GM12872 (cell line): ENCODE data around the gene CFAP45.

Source experiments
- TF ChIP-seq, protein P1 (sequence below): IDR thresholded peaks from 3 replicates; pipeline ENCODE4 v1.5.1; 2011; ENCODE audit warnings: low read depth, mild to moderate bottlenecking, low read length, moderate library complexity; ENCODE audit not compliant: insufficient read depth

The CFAP45 gene

GRCh38 chr1:159924791-159925718 lies 25.1 kb upstream of the CFAP45 start, which contains the start of gene TAGLN2:
TSS of gene TAGLN2 (minus strand) at chr1:159925507. CDS start at chr1:159920509, 4,998 bp downstream.
- TF ChIP-seq, protein P1, sequence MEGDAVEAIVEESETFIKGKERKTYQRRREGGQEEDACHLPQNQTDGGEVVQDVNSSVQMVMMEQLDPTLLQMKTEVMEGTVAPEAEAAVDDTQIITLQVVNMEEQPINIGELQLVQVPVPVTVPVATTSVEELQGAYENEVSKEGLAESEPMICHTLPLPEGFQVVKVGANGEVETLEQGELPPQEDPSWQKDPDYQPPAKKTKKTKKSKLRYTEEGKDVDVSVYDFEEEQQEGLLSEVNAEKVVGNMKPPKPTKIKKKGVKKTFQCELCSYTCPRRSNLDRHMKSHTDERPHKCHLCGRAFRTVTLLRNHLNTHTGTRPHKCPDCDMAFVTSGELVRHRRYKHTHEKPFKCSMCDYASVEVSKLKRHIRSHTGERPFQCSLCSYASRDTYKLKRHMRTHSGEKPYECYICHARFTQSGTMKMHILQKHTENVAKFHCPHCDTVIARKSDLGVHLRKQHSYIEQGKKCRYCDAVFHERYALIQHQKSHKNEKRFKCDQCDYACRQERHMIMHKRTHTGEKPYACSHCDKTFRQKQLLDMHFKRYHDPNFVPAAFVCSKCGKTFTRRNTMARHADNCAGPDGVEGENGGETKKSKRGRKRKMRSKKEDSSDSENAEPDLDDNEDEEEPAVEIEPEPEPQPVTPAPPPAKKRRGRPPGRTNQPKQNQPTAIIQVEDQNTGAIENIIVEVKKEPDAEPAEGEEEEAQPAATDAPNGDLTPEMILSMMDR: no peak

DNA sequence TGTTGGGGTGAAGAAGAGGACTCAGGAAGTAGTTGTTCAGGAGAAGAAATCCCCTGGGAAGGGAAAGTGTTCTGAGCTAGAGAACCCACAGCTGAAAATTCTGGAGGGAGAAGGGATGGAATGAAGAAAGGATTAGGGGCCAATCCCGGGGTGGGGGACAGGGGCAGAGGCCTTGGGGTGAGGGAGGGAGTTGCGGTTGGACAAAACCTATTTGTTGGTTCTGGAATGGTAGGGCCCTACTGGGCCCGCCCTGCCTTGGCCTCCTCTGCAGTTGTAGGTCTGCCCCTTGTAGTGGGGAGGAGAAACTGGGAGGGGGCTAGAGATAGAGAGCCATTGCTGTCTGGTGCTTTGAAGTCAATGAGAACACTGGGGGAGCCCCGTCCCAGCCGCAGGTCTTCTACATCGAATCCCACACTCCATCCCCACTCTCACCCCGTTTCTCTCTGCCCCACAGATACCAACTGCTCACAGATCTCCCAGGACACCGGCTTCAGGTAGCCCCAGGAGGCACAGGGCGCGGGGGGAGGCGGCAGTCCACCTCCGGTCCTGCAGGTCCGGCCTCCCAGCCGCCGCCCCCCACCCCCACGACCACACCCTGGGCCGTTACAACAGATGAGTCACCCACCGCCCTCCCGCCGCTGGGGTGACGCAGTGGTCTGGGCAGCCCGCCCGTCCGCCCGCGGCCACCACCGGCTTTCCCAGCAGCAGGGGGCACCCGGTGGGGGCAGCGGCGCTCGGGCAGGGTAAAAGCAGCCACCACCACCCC lies 24.2 kb upstream of the CFAP45 start:
- TF ChIP-seq, protein P1: no peak

GRCh38 chr1:159923203-159924024 lies 23.4 kb upstream of the CFAP45 start:
- TF ChIP-seq, protein P1: no peak

GRCh38 chr1:159922511-159923202 lies 22.7 kb upstream of the CFAP45 start:
- TF ChIP-seq, protein P1: no peak

GRCh38 chr1:159921700-159922504 lies 21.9 kb upstream of the CFAP45 start:
- TF ChIP-seq, protein P1: no peak

DNA sequence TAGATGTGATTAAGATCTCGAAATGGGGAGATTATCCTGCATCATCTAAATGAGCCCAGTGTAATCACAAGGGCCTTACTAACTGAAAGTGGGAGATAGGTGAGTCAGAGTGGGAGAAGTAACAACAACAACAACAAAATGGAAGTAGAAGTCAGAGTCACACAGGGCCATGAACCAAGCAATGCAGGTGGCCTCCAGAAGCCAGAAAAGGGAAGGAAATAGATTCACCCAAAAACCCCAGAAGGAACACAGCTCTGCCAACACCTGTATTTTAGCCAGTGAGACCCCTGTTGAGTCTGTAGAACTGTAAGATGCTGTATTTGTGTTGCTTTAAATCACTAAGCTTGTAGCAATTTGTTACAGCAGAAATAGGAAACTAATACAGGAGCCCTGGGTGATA lies 21.3 kb upstream of the CFAP45 start:
- TF ChIP-seq, protein P1: no peak
